Nephron progenitor cell (in vitro differentiated cells): ENCODE measurements around the gene NFE2.
A peak's percentile ranks its signal among the peaks of the same experiment; 100 is the strongest.

ENCODE experiments used
- DNase-seq: peaks from one replicate; pipeline ENCODE4 v3.0.0; 2021
- H3K27ac Mint-ChIP-seq: 2 replicates; pipeline ENCODE4 v1.8.0; 2021; ENCODE audit warnings: mild to moderate bottlenecking, moderate library complexity, mixed read lengths
- H3K27me3 Mint-ChIP-seq: 2 replicates; pipeline ENCODE4 v1.8.0; 2021; ENCODE audit warnings: mild to moderate bottlenecking, low read depth, mixed read lengths; ENCODE audit not compliant: poor library complexity
- H3K36me3 Mint-ChIP-seq: 2 replicates; pipeline ENCODE4 v1.8.0; 2021; ENCODE audit warnings: low read depth, mixed read lengths
- H3K4me1 Mint-ChIP-seq: 2 replicates; pipeline ENCODE4 v1.8.0; 2021; ENCODE audit warnings: mixed read lengths
- H3K4me3 Mint-ChIP-seq: 2 replicates; pipeline ENCODE4 v1.8.0; 2021; ENCODE audit warnings: mild to moderate bottlenecking, moderate library complexity, mixed read lengths
- H3K9me3 Mint-ChIP-seq: 2 replicates; pipeline ENCODE4 v1.8.0; 2021; ENCODE audit warnings: mild to moderate bottlenecking, moderate library complexity, mixed read lengths
- TF ChIP-seq, protein P1 (sequence below): fragments of 200-600 bp; sonication (generic); IDR thresholded peaks from 2 replicates; pipeline ENCODE4 v1.5.0; 2021; ENCODE audit warnings: antibody characterized with exemption

The NFE2 gene

DNA sequence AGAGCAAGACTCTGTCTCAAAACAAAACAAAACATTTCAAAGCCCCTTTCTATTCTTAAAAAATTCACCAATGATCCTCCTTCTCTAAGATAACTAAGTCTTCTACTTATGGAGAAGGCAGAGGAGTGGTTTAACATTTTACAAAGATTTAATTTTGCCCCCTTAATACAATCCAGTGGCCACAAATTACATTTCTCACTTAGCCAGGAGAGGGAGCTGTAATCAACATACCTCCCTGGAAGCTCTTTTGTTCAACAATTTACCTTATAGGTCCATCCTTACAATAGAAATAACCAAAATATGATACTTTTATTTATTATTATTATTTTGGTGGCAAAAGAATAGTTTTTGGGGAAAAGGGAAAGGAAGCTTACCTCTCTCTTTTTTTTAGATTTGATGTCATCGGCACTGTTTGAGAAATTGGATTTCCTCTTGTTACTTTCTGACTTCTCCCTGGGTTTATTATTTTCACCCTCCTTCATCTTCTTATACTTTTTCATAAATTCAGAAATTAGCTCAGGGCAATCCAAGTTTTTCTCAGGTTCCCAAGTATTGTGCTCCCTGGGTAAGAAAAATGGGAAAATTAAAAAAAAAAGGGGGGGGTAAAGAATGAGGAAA lies 49.0 kb downstream of the NFE2 start:
- peaks cover 25% of the 10 kb centered on the region for H3K4me1 Mint-ChIP-seq
- no peaks in the 10 kb centered on the region for H3K9me3 Mint-ChIP-seq
- DNase-seq = no peak
- peaks cover 3% of the 10 kb centered on the region for H3K27me3 Mint-ChIP-seq
- peak overlapping the region; percentile 39 for H3K27ac Mint-ChIP-seq
- TF ChIP-seq, protein P1, sequence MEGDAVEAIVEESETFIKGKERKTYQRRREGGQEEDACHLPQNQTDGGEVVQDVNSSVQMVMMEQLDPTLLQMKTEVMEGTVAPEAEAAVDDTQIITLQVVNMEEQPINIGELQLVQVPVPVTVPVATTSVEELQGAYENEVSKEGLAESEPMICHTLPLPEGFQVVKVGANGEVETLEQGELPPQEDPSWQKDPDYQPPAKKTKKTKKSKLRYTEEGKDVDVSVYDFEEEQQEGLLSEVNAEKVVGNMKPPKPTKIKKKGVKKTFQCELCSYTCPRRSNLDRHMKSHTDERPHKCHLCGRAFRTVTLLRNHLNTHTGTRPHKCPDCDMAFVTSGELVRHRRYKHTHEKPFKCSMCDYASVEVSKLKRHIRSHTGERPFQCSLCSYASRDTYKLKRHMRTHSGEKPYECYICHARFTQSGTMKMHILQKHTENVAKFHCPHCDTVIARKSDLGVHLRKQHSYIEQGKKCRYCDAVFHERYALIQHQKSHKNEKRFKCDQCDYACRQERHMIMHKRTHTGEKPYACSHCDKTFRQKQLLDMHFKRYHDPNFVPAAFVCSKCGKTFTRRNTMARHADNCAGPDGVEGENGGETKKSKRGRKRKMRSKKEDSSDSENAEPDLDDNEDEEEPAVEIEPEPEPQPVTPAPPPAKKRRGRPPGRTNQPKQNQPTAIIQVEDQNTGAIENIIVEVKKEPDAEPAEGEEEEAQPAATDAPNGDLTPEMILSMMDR = peak; percentile 46
- H3K4me3 Mint-ChIP-seq = no peak overlapping the region
- H3K36me3 Mint-ChIP-seq = peaks cover 83% of the 10 kb centered on the region

DNA sequence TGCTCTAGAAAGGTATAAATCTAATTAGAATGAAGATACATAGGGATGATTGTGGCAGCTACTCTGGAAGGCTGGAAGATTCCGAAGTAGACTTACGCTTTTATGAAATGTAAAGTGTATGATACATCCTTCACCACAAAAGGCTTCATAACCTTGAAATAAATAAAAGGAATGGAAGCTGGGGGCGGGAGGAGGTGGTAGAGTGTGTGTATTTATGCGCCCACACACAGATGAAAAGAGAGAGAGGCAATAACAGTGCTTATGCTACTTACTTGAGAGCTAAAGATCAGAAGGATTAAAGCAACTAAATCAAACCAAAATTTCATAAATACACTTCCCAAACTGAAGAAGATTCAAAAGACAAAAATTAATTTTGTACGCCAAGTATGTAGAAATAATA lies 51.3 kb downstream of the NFE2 start:
- TF ChIP-seq, protein P1 = no peak
- H3K36me3 Mint-ChIP-seq = peaks cover 86% of the 10 kb centered on the region
- no peak for DNase-seq
- H3K27ac Mint-ChIP-seq = peak overlapping the region; percentile 84
- H3K27me3 Mint-ChIP-seq = peaks cover 3% of the 10 kb centered on the region
- H3K9me3 Mint-ChIP-seq = no peaks in the 10 kb centered on the region
- H3K4me3 Mint-ChIP-seq = no peak overlapping the region
- peaks cover 16% of the 10 kb centered on the region for H3K4me1 Mint-ChIP-seq

DNA sequence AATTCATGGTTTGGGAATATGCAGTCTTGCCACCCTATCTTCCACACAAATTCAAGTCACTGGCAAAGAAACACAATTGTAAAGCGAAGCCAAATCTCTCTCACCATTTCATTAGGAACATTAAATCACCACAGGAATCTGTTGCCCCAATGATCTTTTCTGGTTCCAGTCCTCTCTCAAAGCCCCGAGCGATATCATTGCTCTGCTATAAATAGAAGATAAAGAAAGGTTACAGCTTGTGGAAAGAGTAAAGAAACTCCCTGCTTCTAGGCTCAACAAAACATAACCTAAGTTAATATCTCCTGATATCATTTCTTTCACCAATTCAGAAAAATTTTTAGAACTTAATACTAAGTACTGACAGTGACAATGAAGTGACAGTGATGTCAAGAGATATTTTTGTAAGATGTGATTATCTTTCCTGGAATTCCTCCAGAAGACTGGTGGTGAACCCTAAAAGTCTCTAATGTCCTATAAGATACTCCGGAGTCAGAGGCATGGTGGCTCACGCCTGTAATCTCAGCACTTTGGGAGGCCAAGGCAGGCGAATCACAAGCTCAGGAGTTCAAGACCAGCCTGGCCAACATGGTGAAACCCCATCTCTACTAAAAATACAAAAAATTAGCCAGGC lies 54.7 kb downstream of the NFE2 start:
- Mint-ChIP-seq H3K36me3 (peaks cover 75% of the 10 kb centered on the region), H3K4me1 (peaks cover 20% of the 10 kb centered on the region), H3K27ac (peak overlapping the region; percentile 4), H3K27me3 (peaks cover 3% of the 10 kb centered on the region), H3K9me3 (no peaks in the 10 kb centered on the region), H3K4me3 (no peak overlapping the region)
- DNase-seq = no peak
- TF ChIP-seq, protein P1 = no peak
